ENCODE data around the gene TMEM52. TPM values are rescaled to one million over a fixed set of nuclear protein-coding genes. Genes with fewer than 3 reads are reported as not detected.

The TMEM52 gene
- total RNA-seq, 4 donors from 2014 or later: 1.4 to 6.3 (median 4.2) TPM; not detected in 1

DNA sequence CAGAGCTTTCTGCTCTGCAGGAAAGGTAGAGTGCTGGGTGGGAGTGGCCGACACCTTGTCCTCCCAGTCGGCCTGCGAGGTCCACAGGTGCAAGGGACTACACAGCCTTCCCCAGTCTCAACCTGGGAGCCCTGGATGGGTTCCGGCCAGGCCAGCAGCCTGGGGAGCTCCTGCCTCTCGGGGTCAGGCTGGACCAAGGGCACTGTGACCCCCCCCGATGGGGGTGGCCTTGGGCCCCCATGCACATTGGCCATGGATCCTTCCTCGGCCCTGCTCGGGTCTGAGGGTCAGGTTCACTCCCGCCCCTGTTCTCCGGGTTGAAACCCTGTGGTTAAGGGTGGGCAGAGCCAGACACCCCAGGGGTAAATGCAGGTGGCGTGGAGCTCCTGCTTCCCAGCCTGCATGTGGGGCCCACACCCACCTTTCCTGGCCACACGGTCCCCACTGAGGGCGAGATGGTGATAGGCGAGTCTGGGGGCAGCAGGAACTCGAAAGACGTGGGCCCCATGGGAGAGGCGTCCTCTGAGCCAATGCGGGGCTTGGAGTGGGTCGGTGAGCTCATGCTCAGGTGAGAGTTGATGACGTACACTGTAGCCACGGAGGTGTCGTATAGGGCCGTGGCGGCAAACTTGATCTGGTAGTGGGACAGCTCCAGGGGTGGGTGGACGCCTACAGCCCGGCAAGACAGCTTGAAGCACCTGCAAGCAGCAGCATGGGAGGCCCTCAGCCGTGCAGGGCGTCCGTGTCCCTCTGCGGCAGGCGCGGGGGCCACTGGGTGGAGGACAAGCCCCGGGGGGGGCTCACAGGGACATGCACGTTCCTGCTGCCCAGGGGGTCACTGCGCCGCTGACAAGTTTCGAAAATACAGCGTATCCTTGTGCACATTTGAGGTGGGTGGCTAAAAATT is 10.8 kb upstream of the TMEM52 start:
- no peak for DNase-seq (ENCODE audit: extremely low spot score)
- WGBS: 86% methylated on average over 35 of the region's 38 CpGs
- intact Hi-C loops (cut with DNase I): no loop called here

DNA sequence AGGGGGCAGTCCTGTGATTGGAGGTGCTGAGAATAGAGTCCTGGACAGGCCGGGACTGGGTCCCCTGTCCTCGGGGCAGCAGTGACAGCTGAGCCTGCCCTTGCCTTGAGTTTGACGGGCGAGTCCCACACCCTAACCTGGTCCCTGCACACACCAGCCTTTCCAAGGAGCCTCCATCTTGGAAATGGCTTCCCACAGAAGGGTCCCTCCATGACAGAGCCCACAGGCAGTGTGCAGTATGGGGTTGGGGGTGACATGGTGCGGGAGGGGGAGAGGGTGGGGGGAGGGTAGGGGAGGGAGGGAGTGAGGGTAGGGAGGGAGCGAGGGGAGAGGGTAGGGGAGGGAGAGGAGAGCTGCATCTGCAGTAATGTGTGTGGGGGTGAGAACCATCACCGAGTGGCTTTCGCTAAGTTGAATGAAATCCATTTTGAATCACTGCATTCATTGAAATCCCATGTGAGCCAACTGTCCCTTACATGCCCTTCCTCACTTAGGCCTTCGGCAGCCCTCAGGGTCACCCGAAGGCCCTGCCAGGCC is 10.1 kb upstream of the TMEM52 start:
- intact Hi-C loops (cut with DNase I): no loop called here
- no peak overlapping the region for H3K27ac ChIP-seq (replicated peaks in 1 of 4)
- TF ChIP-seq POLR2AphosphoS5 (IDR thresholded peaks at IDR 0.05) (no peak), POLR2A (IDR thresholded peaks at IDR 0.05; ENCODE audit: low read depth) (no peak), EP300 (IDR thresholded peaks at IDR 0.05) (no peak)
- TF ChIP-seq, protein P1, sequence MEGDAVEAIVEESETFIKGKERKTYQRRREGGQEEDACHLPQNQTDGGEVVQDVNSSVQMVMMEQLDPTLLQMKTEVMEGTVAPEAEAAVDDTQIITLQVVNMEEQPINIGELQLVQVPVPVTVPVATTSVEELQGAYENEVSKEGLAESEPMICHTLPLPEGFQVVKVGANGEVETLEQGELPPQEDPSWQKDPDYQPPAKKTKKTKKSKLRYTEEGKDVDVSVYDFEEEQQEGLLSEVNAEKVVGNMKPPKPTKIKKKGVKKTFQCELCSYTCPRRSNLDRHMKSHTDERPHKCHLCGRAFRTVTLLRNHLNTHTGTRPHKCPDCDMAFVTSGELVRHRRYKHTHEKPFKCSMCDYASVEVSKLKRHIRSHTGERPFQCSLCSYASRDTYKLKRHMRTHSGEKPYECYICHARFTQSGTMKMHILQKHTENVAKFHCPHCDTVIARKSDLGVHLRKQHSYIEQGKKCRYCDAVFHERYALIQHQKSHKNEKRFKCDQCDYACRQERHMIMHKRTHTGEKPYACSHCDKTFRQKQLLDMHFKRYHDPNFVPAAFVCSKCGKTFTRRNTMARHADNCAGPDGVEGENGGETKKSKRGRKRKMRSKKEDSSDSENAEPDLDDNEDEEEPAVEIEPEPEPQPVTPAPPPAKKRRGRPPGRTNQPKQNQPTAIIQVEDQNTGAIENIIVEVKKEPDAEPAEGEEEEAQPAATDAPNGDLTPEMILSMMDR (IDR thresholded peaks at IDR 0.05): no peak
- DNase-seq (ENCODE audit: extremely low spot score): no peak
- no peak overlapping the region for H3K4me3 ChIP-seq
- no peaks in the 10 kb centered on the region for H3K36me3 ChIP-seq
- H3K9me3 ChIP-seq: no peaks in the 10 kb centered on the region
- H3K27me3 ChIP-seq: peaks cover 0 to 19% (median 0%) of the 10 kb centered on the region in 4 donors
- H3K4me1 ChIP-seq: peaks cover 0 to 11% (median 3%) of the 10 kb centered on the region in 4 donors
- WGBS: 84% methylated on average over 5 of the region's 10 CpGs

More for the DNA sequence above, 10.8 kb upstream of the TMEM52 start:
- Histone ChIP-seq H3K9me3 (no peaks in the 10 kb centered on the region), H3K27ac (replicated peaks in 1 of 4) (no peak overlapping the region), H3K4me3 (no peak overlapping the region), H3K36me3 (no peaks in the 10 kb centered on the region), H3K27me3 (peaks cover 0 to 19% (median 0%) of the 10 kb centered on the region in 4 donors), H3K4me1 (peaks cover 0 to 11% (median 3%) of the 10 kb centered on the region in 4 donors)
- TF ChIP-seq POLR2A (IDR thresholded peaks at IDR 0.05; ENCODE audit: low read depth): no peak
- no peak for TF ChIP-seq POLR2AphosphoS5 (IDR thresholded peaks at IDR 0.05)
- TF ChIP-seq, protein P1 (IDR thresholded peaks at IDR 0.05): no peak
- TF ChIP-seq EP300 (IDR thresholded peaks at IDR 0.05): no peak

DNA sequence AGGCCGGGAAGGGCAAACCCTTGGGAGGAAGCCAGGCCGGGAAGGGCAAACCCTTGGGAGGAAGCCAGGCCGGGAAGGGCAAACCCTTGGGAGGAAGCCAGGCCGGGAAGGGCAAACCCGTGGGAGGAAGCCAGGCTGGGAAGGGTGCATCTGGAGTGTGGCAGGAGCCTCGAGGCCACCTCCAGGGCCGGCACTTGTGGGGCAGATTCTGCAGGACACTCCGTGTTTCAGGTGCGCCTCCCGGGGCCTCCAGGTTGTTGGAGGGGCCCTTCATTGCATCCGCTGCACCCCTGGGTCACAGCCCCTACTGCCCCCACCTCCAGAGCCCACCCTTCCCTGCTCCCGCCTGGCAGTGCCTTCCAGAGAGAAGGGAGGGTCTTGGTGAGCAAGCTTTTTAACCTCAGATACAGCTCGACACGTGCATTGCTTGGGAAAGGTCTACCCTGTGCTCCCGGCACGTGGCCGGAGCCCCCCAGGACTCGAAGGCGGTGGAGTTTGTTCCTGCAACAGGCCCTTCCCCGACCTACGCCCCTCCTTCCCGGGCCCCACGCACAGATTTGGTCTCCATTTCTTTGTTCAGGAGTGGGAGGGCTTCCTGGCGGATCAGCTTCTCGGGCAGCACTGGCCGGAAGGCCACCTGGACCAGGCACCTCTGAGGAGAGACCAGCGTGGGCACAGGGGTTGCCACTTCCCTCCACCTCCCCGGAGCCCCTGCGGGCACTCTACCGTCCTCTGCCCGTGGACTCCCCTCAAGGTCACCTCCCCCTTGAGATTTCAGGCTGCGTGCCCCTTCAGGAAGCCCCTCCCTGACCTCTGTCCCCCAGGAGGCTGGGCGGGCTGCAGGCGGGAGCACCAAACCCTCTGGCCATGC is 9.4 kb upstream of the TMEM52 start:
- intact Hi-C loops (cut with DNase I): no loop called here

DNA sequence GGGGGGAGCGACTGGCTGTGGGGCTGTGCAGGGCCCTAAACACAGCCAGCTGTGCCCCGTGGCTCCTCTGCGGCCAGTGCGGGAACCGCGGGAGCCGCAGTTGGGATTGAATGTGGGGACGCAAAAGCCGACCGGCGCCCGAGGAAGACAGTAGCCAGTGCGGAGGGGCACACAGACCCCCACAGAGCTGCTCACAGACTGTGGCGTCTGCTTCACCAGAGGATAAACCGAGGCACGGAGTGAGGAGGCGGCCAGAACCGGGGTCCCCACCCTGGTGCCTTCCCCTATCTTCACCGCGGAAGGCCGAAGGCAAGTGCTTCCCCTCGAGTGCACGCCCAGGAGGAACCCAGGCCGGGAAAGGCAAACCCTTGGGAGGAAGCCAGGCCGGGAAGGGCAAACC is 8.7 kb upstream of the TMEM52 start:
- Histone ChIP-seq H3K27me3 (peaks cover 0 to 19% (median 0%) of the 10 kb centered on the region in 4 donors), H3K27ac (replicated peaks in 1 of 4) (no peak overlapping the region), H3K4me1 (peaks cover 0 to 11% (median 3%) of the 10 kb centered on the region in 4 donors), H3K9me3 (no peaks in the 10 kb centered on the region), H3K4me3 (no peak overlapping the region), H3K36me3 (no peaks in the 10 kb centered on the region)
- DNase-seq (ENCODE audit: extremely low spot score): no peak
- intact Hi-C loops (cut with DNase I): no loop called here
- WGBS: 93% methylated on average over 15 of the region's 25 CpGs
- TF ChIP-seq, protein P1 (IDR thresholded peaks at IDR 0.05): no peak
- TF ChIP-seq EP300 (IDR thresholded peaks at IDR 0.05) (no peak), POLR2A (IDR thresholded peaks at IDR 0.05; ENCODE audit: low read depth) (no peak), POLR2AphosphoS5 (IDR thresholded peaks at IDR 0.05) (no peak)

More for the DNA sequence above, 9.4 kb upstream of the TMEM52 start:
- Histone ChIP-seq H3K9me3 (no peaks in the 10 kb centered on the region), H3K4me3 (no peak overlapping the region), H3K27ac (replicated peaks in 1 of 4) (no peak overlapping the region), H3K27me3 (peaks cover 0 to 19% (median 0%) of the 10 kb centered on the region in 4 donors), H3K36me3 (no peaks in the 10 kb centered on the region), H3K4me1 (peaks cover 0 to 11% (median 3%) of the 10 kb centered on the region in 4 donors)
- no peak for TF ChIP-seq POLR2A (IDR thresholded peaks at IDR 0.05; ENCODE audit: low read depth)
- TF ChIP-seq, protein P1 (IDR thresholded peaks at IDR 0.05): no peak
- no peak for DNase-seq (ENCODE audit: extremely low spot score)
- WGBS: 71% methylated on average over 23 of the region's 34 CpGs
